ENCODE results near the gene FUT6.
A peak's percentile ranks its signal among the peaks of the same experiment; 100 is the strongest.

The FUT6 gene

DNA sequence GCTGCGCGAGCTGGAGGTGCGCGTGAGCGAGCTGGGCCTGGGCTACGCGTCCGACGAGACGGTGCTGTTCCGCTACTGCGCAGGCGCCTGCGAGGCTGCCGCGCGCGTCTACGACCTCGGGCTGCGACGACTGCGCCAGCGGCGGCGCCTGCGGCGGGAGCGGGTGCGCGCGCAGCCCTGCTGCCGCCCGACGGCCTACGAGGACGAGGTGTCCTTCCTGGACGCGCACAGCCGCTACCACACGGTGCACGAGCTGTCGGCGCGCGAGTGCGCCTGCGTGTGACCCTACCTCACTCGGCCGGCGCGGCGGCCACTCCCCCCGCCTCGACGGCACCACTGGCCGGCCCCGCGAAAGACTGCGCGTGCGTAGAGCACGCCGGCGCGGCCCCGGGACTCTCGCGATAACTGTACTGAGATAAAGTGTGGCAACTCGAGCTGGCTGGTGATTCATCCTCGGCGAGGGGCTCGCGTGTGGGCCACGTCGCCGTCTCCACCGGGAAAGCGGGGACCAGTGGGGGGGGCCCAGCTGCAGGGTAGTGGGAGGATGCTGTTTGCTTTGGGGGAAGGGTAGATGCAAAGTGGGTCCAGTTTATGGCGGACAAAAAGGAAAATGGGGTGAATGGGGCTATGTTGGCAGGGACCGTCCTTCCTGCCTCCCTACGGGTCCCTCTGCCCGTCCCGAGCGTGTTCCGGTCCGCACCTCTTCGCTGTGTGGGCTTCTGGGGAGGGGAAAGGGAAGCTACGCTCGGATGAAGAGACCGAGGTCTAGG lies 11.4 kb downstream of the FUT6 start:
- DNase-seq = peak; percentile 37

DNA sequence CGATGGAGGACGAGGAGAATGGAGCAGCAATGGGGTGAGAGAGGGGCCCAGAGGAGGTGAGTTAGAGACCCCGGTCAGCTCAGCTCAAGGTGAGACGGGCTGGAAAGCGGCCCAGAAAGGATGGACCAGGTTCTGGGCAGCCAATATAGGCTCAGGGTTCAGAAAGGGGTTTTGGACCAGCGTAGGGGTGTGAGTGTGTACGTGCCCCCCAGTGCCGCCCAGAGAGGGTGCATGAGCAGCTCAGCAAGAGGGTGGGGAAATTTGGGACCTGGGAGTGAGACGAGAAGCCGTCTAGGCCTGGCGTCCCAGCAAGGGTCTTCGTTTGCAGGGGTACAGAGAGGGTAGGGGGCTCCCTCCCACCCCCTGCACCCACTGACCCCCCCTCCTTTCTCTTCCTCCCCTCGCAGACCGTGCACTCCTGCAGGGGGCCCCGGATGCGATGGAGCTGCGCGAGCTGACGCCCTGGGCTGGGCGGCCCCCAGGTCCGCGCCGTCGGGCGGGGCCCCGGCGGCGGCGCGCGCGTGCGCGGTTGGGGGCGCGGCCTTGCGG lies 12.1 kb downstream of the FUT6 start:
- DNase-seq = no peak

DNA sequence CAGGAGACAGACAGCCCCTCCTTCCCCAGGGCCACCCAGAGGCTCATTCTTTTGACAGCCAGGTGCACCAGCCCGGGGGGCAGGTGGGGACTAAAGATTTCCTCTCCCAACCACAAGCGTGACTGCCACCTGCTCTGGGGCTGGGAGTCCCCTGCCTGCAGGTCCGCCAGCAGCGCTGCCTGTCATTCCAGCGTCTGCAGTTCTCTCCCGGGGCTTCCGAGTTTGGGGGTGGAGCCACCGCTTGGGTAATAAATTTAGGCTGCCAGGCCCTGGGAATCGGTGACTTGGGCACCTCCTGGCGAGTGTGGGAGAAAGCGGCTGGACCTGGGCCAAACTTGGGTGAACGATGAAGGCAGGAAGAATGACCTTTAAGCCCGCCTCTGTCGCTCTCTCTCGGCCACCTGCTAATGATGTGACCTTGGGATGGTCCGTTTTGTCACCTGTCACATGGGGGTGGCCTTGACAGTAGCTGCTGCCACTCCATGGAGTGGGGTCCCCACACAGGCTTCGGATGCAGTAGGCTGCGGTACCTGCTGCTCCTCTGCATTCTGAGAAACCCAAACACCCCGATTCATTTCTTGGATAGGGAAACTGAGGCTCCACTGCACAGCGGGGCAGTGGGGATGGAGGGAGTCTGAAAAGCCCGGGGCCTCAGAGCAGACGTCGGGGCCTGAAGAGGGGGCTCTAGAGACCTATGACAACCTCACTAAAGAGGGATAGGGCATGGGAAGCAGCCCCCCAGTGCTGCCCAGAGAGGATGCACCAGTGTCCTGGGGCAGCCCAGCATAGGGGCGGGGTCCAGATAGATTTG lies 12.8 kb downstream of the FUT6 start:
- peak; percentile 24 for DNase-seq

DNA sequence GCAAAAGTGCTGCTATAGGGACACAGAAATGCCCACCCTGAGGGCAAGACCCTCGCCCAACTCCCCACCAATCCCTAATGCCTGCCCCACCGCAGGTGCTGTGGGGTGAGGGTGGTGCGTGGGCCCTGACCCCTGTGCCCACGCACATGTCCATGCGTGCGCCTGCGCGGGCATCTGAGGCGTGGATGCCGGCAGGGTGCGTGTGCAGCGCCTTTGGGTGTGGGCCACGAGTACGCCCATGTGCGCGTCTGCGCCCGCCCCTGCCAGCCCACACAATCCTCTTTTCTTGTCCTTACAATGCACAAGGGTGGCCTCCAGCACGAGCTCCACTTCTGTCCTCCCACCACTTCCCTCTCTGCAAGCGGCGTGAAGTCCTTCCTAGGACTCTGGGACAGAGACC lies 14.3 kb downstream of the FUT6 start:
- no peak for DNase-seq

DNA sequence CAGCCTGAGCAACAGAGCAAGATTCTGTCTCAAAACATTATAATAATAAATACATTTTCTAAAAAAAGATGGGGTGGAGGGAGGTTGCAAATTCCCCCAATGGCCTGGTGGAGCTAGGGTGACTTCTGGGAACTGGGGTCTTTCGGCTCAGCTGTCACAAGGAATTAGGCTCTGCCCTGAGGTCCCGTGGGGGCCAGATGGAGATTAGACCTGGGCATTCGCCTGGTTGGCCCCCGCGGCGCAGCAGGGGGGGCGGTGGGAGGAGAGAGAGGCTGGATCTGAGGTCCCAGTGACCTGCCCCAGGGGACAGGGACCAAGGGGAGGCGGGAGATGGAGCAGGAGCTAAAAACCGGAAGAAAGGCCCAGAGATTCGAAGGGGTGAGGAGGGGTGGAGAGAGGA lies 14.8 kb downstream of the FUT6 start:
- DNase-seq = no peak

DNA sequence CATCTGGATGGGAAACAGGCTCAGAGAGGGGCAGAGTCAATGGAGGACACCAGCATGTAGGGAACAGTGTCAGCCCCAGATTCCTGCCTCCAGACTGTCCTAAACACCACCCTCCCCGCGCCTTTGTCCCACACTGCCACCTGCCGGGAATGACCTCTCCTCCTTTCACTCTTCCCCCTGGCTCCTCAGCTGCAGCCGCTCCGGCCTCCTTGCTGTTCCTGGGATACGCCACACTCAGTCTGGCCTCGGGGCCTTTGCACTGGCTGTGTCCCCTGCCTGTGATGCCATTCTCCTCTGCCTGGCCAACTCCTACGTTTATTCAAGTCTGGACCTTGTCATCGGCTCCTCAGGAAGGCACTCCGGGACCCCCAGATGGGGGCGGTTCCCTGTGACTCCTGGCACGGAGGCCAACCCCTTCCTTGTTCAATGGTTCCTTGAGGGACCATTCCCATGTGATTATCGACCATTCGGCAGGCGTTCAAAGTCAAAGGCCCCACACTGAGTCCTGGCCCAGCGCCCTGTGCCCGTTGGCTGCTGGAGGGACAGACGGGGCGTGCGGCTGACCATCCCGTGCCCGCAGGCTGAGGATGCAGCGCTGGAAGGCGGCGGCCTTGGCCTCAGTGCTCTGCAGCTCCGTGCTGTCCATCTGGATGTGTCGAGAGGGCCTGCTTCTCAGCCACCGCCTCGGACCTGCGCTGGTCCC lies 15.8 kb downstream of the FUT6 start:
- DNase-seq = no peak

DNA sequence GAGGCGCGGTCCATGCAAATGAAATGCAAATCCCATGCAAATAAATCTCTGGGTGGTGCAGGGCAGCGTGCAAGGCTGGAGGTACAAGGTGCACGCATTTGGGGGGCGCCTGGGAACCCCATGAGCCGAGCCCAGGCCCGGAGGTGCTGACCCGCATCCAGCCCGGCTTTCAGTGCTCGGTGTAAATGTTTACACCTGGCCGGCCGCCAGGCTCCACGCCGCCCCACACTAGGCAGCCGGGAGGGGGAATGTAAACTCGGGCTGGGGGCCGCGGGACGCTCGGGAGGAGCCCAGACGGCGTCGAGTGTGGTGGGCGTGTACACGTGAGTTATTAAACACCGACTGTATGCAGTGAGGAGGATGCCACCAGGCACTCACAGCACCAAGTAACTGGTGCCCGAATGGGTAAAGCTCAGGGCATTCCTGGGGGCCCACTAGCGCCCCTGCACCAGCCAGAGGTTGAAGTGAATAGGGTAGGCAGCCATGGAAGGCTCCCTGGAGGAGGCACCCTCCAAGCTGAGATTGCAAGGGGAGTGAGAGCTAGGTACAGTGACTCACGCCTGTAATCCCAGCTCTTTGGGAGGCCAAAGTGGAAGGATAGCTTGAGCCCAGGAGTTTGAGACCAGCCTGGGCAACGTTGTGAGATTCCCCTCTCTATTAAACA lies 17.2 kb downstream of the FUT6 start:
- DNase-seq = no peak

DNA sequence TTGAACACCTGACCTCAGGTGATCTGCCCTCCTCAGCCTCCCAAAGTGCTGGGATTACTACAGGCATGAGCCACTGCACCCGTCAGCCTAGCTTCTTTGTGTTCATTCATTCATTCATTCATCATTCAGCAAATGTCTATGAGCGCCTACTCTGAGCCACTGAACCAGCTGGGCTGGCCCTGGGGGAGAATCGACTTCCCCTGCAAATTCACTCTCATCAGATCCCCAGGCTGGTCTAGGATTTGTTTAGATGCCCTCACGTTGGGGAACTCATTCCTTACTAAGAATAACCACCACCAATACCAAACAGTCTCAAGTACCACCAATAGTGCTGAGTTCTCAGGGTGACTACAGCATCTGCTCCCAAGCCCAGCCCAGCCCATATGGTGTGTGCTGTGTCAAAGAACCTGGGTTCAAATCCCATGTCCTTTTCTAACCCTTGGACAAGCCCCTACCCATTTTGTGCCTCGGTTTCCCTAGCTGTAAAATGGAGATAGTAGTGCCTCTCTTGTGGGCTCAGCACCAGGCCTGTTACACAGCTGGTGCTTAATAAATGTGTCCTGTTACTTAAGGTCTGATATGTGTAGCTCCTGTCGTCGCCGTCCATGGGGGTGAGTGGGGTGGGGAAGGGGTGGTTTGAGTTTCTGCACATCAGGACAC lies 17.9 kb downstream of the FUT6 start:
- DNase-seq = no peak

DNA sequence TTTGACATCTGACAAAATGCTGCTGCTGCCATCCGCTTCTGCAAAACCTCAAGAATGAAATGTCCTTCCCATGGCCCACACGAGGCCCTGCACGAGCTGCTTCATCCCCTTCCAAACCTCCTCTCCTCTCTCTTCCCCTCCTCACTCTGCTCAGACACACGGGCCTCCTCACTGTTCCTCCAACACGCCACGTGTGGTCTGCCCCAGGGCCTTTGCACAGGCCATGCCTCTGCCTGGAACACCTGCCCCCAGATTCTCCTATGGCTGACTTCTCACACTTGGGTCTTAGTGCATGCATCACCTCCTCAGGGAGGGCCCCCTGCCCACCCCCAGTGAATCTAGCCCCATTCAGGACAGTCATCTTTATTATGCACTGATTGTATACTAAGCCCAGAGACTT lies 18.7 kb downstream of the FUT6 start:
- DNase-seq = no peak

DNA sequence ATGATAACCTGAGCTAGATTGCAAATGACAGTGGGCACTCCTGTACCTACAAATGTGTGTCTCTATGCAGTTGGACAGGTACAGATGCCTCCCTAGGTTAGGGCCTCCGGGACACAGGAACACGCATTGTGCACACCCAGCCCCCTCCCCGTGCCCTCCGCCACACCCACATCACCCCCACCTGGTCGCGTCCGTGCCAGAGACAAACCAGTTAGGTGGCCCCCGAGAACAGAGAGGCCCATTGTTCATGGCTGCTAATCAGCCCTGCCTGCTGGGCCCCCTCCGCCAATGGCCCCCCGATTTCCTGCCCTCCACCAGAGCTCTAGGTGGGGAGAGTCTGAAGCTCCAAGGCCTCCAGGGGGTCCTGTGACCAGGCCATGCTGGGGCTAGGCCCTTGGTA lies 20.9 kb downstream of the FUT6 start:
- DNase-seq = no peak

DNA sequence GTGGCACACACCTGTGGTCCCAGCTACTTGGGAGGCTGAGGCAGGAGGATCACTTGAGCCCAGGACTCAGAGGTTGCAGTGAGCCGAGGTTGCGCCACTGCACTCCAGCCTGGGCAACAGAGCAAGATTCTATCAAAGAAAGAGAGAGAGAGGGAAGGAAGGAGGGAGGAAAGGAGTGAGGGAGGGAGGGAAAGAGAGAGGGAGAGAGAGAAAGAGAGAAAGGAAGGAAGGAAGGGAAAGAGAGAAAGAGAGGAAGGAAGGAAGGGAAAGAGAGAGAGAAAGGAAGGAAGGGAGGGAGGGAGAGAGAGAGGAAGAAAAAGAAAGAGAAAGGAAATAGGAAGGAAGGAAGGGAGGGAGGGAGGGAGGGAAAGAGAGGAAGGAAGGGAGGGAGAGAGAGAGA lies 22.3 kb downstream of the FUT6 start:
- no peak for DNase-seq

DNA sequence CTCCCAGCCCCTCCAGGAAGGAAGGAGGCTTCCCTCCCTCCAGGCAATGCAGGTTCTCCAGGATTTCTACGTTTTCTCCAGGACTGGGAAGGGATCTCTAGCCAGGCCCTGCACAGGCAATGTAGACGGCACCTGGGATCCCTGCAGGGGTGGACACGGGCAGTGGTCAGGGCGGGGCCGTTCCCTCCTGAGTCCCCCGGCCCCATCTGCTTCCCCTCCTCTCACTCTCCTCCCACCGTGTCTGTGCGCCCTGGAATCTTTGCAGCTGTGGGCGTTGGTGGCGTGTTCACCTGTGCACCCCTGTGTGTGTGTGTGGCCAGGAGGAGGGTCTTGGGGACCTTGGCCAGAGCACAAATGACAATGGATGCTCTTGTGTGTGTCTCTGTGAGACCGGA lies 24.7 kb downstream of the FUT6 start:
- DNase-seq = no peak

DNA sequence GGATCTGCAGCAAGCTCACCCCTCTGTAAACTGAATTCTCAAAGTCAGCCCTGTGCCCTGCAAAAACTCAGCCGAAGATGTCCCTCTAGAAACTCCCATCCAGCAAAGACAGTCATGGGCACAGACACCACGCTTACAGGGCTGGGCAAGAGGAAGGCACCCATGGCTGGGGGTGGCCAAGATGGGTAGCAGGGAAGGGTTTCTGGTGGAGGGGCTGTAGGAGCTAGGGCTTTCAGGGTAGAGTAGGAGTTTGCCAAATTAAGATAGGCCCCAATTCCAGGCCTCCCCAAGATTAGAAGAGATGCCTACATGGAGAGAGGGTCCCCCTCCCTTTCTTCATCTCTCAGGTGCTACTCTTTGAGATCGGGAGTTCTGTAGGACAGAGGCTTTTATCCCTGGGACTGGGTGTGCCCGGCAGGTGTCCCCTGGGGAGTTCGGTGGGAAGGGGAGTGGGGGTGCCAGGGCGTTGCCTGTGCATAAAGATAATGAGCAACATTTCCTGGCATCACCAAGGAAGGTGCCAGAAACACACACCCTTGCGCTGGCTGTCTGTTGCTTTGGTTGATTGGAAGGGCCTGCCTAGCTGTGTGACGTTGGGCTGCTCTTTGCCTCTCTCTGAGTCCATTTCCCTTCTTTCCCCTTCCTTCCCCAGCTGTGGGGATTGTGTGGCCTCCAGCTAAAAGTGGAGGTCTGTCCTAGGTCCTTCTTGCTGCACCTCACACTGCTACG lies 25.2 kb downstream of the FUT6 start:
- no peak for DNase-seq

DNA sequence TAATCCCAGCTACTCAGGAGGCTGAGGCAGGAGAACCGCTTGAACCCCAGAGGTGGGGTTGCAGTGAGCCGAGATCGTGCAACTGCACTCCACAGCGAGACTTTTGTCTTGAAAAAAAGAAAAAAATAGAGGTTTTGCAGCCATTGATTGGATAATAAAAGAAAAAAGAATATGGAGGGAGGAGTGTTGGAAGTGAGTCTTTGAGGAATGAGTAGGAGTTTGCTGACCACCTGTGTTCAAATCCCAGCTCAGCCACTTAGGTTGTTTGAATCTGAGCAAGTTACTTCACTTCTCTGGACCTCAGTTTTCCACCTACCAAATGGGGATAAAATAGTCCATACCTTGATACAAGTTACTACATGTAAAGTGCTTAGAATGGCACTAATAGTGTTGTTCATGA lies 28.4 kb downstream of the FUT6 start:
- no peak for DNase-seq

DNA sequence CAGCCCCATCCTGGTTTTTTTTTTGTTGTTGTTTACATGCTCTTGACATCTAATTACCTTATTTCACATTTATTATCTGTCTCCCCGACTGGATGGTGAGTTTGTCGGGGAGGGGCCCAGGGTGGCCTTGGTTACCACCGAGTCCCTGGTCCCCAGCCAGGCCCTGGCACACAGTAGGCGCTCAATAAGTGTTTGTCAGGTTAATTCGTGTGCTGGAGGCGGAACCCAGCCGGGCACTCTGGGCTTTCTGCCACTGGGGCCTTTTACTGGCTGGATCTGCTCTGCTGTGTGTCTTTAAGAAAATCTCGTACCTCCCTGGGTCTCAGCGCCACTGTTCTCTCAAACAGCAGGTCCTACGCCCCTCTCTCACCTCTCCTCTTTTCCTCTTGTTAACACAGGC lies 30.0 kb downstream of the FUT6 start:
- DNase-seq = no peak

DNA sequence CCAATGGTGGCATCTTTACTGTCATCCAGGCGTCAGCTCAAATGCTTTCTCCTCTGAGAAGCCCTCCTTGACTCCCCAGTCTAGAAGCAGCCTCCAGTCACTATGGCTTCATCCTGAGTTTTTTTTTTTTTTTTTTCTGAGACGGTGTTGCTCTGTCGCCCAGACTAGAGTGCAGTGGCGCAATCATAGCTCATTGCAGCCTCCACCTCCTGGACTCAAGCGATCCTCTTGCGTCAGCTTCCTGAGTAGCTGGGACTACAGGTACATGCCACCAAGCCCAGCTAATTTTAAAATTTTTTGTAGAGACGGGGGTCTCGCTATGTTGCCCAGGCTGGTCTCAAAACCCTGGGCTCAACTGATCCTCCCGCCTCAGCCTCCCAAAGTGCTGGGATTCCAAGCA lies 30.4 kb downstream of the FUT6 start:
- no peak for DNase-seq

DNA sequence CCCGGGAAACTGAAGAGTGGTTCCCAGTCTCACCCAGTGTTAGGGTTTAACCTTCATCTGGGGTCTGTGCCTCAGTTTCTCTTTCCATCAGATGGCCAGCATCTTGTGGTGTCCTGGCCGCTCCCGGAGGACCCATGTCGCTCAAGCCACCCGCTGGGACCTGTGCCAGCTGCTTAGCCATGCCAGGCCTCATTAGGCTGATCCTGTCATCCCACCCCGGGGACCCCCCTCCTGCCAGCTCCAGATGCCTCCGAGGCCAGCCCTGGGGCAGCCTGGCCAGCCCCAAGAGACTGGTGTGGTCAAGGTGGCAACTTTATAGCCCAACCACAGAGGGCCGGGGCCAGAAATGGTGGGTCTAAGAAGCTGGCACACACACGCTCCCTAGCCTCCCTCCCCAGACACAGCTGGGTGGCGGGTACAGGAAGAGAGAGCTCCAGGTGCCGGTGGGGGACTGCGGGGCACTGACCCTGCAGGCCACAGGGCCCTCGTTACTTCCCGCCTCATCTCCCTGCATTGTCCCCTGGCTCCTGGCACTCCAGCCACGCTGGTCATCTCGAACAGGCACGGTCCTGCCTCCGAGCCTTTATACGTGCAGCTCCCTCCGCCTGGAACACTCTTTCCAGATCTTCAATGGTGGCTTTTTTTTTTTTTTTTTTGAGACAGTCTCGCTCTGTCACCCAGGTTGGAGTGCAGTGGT lies 31.2 kb downstream of the FUT6 start:
- DNase-seq = no peak

DNA sequence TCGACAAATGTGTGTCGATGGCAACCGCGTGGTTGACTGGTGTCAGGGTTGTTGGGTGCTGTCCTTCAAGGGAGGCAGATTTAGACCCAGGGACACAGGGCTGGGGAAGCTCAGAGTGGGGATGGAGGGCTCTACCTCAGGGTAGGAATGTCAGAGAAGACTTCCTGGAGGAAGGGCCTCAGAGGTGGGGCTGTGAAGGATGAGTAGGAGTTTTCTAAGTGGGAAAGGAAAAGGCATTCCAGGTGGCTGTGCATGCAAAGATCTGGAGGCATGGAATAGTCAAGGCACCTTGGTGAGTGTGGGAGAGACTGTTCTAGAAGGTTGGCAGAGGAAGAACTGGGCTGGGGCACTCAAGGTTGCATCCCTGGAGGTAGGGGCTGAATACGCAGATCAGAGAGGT lies 32.6 kb downstream of the FUT6 start:
- no peak for DNase-seq

DNA sequence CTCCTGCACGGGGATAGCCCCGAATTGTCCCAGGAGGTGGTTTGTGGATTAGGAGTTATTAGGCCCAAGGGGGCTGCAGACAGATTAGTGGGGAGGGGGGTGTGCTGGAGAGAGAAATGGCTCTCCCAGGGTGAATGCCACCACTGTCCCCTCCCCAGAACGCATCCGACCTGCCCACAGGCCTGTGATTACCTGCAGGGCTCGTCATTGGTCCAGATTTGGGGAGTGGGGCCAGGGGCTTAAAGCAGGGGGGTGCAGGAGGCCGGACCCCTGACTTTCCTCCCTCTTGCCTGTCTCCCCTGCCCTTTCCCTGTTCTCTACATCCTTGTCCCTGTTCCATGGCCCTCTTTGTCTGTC lies 33.4 kb downstream of the FUT6 start:
- DNase-seq = no peak

DNA sequence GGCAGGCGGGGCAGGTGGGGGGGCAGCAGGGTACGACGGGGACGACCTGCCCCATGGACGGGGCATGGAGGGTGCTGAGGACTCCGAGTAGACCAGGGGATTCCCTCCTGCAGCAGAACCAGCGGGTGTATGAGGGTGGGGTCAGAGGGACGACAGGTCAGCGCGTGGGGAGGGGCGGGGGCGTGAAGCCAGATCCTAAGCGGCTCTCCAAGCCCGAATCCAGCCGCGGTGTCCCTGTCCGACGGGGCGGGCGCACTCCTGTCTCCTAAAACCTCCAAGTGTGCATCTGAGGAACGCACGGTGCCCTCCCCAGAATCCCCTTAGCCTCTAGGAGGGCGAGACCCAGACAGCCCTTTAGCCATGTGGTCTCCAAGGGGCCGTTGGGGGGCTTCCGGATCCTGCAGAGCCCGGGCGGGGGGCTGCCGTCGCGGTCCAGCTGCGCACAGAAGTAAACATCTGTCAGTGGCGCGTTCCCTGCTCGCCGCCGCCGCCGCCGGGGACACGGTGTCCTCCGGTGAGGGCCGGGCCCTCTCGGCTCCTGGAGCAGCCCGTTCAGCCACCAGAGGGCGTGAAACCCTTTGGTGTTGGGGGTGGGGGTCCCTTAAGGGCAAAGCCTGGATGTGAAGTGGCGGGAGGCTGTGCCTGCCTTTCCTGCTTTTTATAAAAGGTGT lies 33.9 kb downstream of the FUT6 start:
- no peak for DNase-seq

Data from NCI-H187 treated with DMSO at 0.1 percent for 48 hours (cell line).